ENCODE measurements around the gene UXT.

Gene UXT

GRCh38 chrX:47648376-47648775 is 10.6 kb downstream of the UXT start:
- no peak for DNase-seq

GRCh38 chrX:47646636-47647035 is 12.3 kb downstream of the UXT start:
- no peak for DNase-seq

GRCh38 chrX:47645530-47645929 is 13.4 kb downstream of the UXT start:
- DNase-seq: no peak

- DNase-seq: peak; percentile 20 to 36
Observed at GRCh38 chrX:47644557-47645091, 14.4 kb downstream of the UXT start.

- DNase-seq: peak in 1 of 2 experiments; percentile 11
Observed at GRCh38 chrX:47643926-47644325, 15.1 kb downstream of the UXT start.

GRCh38 chrX:47638816-47639215 is 20.2 kb downstream of the UXT start:
- DNase-seq: no peak

GRCh38 chrX:47637546-47638195 is 21.3 kb downstream of the UXT start:
- DNase-seq: peak in 1 of 2 experiments; percentile 26

- DNase-seq: no peak
Observed at GRCh38 chrX:47634871-47635575, 24.0 kb downstream of the UXT start.

GRCh38 chrX:47633689-47634590 is 25.0 kb downstream of the UXT start:
- DNase-seq: no peak

GRCh38 chrX:47632666-47633065 is 26.3 kb downstream of the UXT start:
- DNase-seq: no peak

GRCh38 chrX:47631676-47632075 is 27.3 kb downstream of the UXT start:
- no peak for DNase-seq

- peak; percentile 33 to 35 for DNase-seq
Observed at GRCh38 chrX:47629419-47630200, 29.4 kb downstream of the UXT start, which contains the start of gene CFP. Gene CFP, minus strand, starts transcription at chrX:47629930. Its CDS starts 86 bp downstream, at chrX:47629844.

GRCh38 chrX:47628982-47629381 is 30.0 kb downstream of the UXT start:
- DNase-seq: no peak

- DNase-seq: no peak
Observed at GRCh38 chrX:47625365-47625764, 33.6 kb downstream of the UXT start.

- DNase-seq: peak in 1 of 2 experiments; percentile 15
Observed at GRCh38 chrX:47623540-47624027, 35.4 kb downstream of the UXT start.

- no peak for DNase-seq
Observed at GRCh38 chrX:47621851-47622250, 37.1 kb downstream of the UXT start.

GRCh38 chrX:47620303-47620685 is 38.7 kb downstream of the UXT start:
- no peak for DNase-seq

- peak in 1 of 2 experiments; percentile 31 for DNase-seq
Observed at GRCh38 chrX:47619486-47620302, 39.3 kb downstream of the UXT start, which contains the start of gene SYN1. Gene SYN1, minus strand, starts transcription at chrX:47619857. Its CDS starts 129 bp downstream, at chrX:47619728.

- DNase-seq: no peak
Observed at GRCh38 chrX:47618923-47619485, 40.0 kb downstream of the UXT start.

- no peak for DNase-seq
Observed at GRCh38 chrX:47614618-47615017, 44.4 kb downstream of the UXT start.

- DNase-seq: no peak
Observed at GRCh38 chrX:47613082-47613481, 45.9 kb downstream of the UXT start.
